HG02610 (cell line): Measurements from ENCODE around the gene MAPK1.
A peak's percentile ranks its signal among the peaks of the same experiment; 100 is the strongest.
"Not testable (repeated sequence)": the region's sequence is repeated elsewhere in the genome, so short reads cannot be mapped to it uniquely, and the experiment has no call there.

Experiments used
- ATAC-seq: cut with Tn5 transposase; IDR thresholded peaks from one replicate; pipeline ENCODE4 v1.9.1; 2021; ENCODE audit warnings: mild to moderate bottlenecking, moderate library complexity; ENCODE audit not compliant: unreplicated experiment

The MAPK1 gene

GRCh38 chr22:21793716-21794115 is 73.7 kb downstream of the MAPK1 start:
- ATAC-seq: not testable (repeated sequence)

- peak; percentile 89 for ATAC-seq
These were observed 75.5 kb downstream of the MAPK1 start for GRCh38 chr22:21791635-21792625.

DNA sequence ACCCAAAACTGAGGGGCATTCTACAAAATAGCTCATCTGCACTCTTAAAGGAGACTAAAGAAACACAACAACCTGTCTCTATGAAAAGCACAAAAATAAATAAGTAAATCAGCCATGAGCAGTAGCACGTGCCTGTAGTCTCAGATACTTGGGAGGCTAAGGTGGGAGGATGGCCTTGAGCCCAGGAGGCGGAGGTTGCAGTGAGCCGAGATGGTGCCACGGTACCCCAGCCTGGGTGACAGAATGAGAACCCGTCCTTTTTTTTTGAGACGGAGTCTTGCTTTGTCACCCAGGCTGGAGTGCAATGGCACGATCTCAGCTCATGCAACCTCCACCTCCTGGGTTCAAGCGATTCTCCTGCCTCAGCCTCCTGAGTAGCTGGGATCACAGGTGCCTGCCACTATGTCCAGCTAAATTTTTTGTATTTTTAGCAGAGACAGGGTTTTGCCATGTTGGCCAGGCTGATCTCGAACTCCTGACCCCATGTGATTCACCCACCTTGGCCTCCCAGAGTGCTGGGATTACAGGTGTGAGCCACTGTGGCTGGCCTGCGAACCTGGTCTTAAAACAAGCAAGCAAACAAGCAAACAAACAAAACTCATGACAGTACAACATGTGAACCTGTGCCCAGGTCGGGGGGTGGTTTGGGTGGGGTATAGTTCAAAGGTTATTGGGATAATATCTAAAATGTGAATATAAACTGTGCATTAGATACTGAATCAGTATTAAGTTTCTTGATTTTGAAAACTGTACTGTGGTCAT is 76.4 kb downstream of the MAPK1 start:
- ATAC-seq: not testable (repeated sequence)

DNA sequence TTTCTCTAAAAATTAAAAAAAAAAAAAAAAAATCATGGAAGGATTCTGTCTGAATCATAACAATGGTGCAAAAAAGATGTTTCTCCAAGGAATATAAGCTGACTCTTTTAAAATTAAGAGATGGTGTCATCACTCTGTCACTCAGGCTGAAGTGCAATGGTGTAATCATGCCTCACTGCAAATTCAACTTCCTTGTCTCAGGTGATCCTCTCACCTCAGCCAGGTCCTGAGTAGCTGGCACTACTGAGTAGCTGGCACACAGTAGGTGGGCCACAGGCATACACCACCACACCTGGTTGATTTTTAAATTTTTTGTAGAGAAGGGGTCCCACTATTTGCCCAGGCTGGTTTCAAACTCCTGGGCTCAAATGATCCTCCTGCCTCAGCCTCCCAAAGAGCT is 77.1 kb downstream of the MAPK1 start:
- no peak for ATAC-seq

- ATAC-seq: not testable (repeated sequence)
These were observed 79.9 kb downstream of the MAPK1 start for GRCh38 chr22:21787565-21787964.

- ATAC-seq: no peak
These were observed 87.2 kb downstream of the MAPK1 start for GRCh38 chr22:21780259-21780658.

GRCh38 chr22:21779444-21779843 is 88.0 kb downstream of the MAPK1 start:
- ATAC-seq: no peak

- no peak for ATAC-seq
These were observed 88.6 kb downstream of the MAPK1 start for GRCh38 chr22:21778705-21779363.

- no peak for ATAC-seq
These were observed 95.8 kb downstream of the MAPK1 start for GRCh38 chr22:21771631-21771976.

GRCh38 chr22:21768435-21768834 is 99.0 kb downstream of the MAPK1 start:
- no peak for ATAC-seq

- peak; percentile 69 for ATAC-seq
These were observed 100.6 kb downstream of the MAPK1 start for GRCh38 chr22:21766691-21767462.

DNA sequence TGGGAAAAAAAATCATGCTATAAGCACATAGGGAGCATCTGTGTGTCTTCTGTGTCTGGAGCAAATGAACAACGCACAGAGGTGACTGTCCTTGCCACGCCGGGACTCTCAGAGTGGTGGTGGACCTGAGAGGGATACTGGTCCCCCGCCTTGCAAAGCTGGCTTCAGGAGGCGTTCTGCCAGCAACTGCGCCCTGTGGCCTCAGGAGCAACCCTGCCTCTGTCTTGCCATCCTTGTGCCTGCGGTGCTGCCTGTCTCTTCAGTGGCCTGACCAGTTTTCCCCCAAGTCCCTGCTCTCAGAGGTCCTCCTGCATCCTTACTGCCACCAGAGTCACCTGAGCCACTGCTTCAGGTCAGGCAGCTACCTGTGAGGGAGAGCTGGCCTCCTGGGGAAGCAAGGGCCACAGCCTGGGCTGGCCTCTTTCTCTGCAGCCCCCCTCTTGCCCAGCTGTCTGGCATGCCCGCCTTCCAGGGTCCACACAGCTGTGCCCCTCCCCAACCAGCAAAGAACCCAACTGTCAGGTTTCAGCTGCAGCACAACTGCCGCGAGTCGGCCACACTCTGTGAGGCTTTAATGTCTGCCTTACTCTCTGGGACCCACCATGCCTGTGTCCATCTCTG is 101.4 kb downstream of the MAPK1 start:
- ATAC-seq: no peak

DNA sequence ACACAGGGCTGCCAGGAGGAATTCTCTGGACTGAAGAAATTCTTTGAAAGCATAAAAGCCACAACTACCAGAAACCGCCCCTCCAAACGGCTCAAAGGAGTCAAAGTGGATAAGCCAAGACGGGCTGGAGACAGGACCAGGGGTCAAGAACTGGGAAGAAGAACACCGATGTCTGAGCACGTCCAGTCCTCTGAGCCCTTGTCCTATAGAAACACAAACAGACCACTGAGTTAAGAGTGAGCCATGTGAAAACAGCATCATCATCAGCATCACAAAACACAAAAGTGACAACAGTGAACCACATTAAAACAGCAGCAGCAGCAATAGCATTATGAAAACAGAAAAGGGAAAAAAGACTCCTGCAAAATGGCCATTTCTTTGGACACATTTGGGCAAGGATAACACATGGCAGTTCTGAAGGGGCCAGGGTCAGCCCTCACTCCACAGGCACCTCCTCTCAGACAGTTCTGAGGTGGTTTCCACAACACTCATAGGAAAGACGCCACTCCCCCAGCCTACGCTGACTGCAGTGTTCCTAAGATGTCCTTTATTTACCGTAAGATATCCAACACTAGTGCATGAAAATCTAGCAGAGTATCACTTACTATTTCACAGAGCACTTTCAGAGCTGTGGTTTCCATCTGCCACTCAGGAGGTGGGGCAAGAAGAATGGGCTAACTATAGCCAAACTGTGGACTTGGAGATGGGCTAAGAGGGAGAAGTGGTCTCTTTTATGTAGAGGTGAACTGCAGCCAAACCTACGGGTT is 103.2 kb downstream of the MAPK1 start:
- no peak for ATAC-seq

DNA sequence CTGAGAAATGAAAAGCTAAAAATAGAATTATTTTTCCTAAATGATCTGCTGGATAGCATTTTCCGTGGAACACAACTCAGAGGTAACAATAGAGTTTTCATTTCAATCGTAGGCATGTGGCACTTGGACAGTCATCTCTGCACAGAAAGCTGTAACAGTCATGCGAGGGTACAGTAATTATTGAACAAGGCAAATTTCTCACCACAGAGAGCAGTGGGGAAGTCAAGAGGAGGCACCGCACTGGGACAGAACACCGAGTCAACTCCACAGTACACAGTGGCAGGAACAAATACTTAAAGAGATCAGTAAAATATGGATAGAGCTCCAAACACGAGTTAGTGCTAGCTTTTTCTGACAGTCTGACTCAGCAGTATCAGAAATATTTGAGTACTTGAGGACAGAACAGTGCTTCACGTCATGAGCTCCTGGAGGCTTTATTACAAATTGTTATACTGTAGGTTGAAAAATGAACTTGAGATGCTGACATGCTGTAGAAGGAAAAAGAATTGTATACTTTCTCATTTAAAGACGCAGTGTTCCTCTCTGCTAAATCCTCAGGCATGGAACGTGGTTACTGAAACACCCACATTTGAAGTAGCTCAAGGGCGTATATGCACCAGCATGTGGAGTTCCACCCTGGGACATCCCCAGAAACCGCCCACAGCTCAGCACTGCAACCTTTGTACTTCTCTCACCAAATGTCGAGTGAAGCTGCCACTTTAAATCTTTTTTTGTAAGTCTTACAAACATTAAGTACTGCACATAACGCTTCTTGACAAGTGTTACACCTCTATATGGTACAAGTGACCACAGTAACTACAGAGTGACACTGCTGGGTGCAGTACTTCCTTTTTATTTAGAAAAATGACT is 104.5 kb downstream of the MAPK1 start:
- ATAC-seq: peak; percentile 60

GRCh38 chr22:21761994-21762680 is 105.3 kb downstream of the MAPK1 start:
- ATAC-seq: no peak

DNA sequence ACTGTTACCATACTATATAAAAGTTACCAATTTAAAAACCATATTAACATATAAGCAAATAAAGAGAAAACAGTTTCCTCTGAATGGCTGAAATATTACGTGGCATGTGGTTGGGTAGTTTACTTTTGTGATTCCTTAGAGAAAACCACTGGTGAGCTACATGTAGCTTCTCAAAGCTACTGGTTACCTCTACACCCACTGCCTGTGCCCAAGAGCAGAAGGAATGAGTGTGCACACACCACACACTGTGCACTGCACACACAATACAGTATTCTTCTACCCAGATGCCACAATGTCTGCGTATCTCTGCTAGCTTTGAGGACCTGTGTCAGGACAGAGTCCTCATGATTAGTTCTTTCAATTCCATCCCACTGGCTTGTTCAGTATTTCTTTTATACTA is 106.4 kb downstream of the MAPK1 start:
- ATAC-seq: no peak

- no peak for ATAC-seq
These were observed 106.8 kb downstream of the MAPK1 start for GRCh38 chr22:21760640-21761039.
